Pancreas (tissue), 10 donors: ENCODE measurements around the gene TMEM208. TPM values are rescaled to one million over a fixed set of nuclear protein-coding genes. Genes with fewer than 3 reads are reported as not detected.

Source experiments
- ATAC-seq, 4 donors: fragments of 200-7000 bp; cut with Tn5 transposase; one replicate each; pipeline versions ENCODE4 v1.8.0 to v1.9.1; 2020; ENCODE audit warnings: mild to moderate bottlenecking in 4 of 4, moderate library complexity in 4 of 4
- DNase-seq, 6 donors: peaks; one replicate each; pipeline ENCODE4 v3.0.0-alpha.2; 2020
- FAIRE-seq: peaks from 2 replicates; lab custom pipeline; 2012; peaks lifted over from hg19 to GRCh38; lab: Jason Lieb, UNC
- H3K27ac ChIP-seq, 4 donors: fragments of 200-600 bp; sonication (generic); 1 replicate in 3 of 4; 2 replicates in 1 of 4; pipeline versions ENCODE4 v1.5.0 to v1.8.0; 2020
- H3K27me3 ChIP-seq, 4 donors: fragments of 200-600 bp; one replicate each; pipeline ENCODE4 v1.8.0; 2021
- H3K36me3 ChIP-seq, 3 donors: fragments of 200-600 bp; sonication (generic) in 1 of 3; one replicate each; pipeline versions ENCODE4 v1.5.0 to v1.8.0; 2020 to 2021
- H3K4me1 ChIP-seq, 3 donors: fragments of 200-600 bp; one replicate each; pipeline ENCODE4 v1.8.0; 2021
- H3K4me3 ChIP-seq, 4 donors: fragments of 200-600 bp; sonication (generic) in 2 of 4; one replicate each; pipeline versions ENCODE4 v1.5.0 to v1.8.0; 2020 to 2021
- H3K9me3 ChIP-seq, 4 donors: fragments of 200-600 bp; one replicate each; pipeline ENCODE4 v1.8.0; 2021
- CTCF ChIP-seq, 4 donors: fragments of 200-600 bp; sonication (generic) in 3 of 4; IDR thresholded peaks; one replicate each; pipeline versions ENCODE4 v1.5.0 to v1.8.0; 2021; ENCODE audit warnings: antibody characterized with exemption in 4 of 4
- WGBS, 2 donors: extraction: QIAGEN DNeasy Blood & Tissue Kit; methylation state at CpG; one replicate each; pipeline ENCODE4 v1.1.7; 2013; 5-methylcytosine and 5-hydroxymethylcytosine counted together
- intact Hi-C, 3 donors: fragments of 100-400 bp; cut with DNase I; formaldehyde crosslinking; loops; one replicate each; pipeline versions ENCODE4 v1.11.1 to v1.14.2; 2022
- polyA plus RNA-seq, 2 donors: library from polyadenylated mRNA; stranded (reverse); fragments of 200-250 nt; gene quantifications; one replicate each; pipeline ENCODE4 v1.2.3, GENCODE V29; 2013
- total RNA-seq, 6 donors: library from RNA; stranded (reverse); fragmentation: NEBNext Ultra II Directional in 4 of 6; extraction: Animal tissue kit (Norgen Biotek cat#: 25700) in 4 of 6; gene quantifications; one replicate each; pipeline versions ENCODE4 v1.2.1 to v1.2.4, GENCODE V29; 2021 to 2023
- donor health status: healthy with polysubstance abuse.
- donor health status: DM: no; HTN: no; CAD: no; lungs with moderate emphysema.
- donor health status: DM: no; HTN: no; CAD: no.
- donor health status: control.
- donor health status: control.
- donor health status: Bipolar disorder and iron deficiency.
- donor health status: DM: yes; HTN: yes; CAD: no.
- donor health status: DM: no; HTN: no; CAD: no.
- donor health status: DM: no; HTN: no; CAD: no.
- donor health status: DM: yes; HTN: yes; CAD: no.

The TMEM208 gene
- total and polyA plus RNA-seq, 8 donors, result 19.2 to 96.6 (median 26.6) TPM

GRCh38 chr16:67243481-67243880, 16.6 kb downstream of the TMEM208 start:
- DNase-seq (peak in 2 of 6 donors; percentile 24 to 27), FAIRE-seq (no peak), ATAC-seq (no peak)
- 84 to 89% methylated on average over 4 of the region's 4 CpGs for WGBS, 2 donors
- intact Hi-C loops, result no loop called here
- no peak for TF ChIP-seq CTCF (IDR thresholded peaks at IDR 0.05)
- no peaks in the 10 kb centered on the region for H3K27me3 ChIP-seq
- H3K4me3 ChIP-seq, result no peak overlapping the region
- peak overlapping the region in 2 of 4 donors; percentile 16 to 70 for H3K27ac ChIP-seq
- peaks cover 0 to 3% (median 0%) of the 10 kb centered on the region in 3 donors for H3K36me3 ChIP-seq
- no peaks in the 10 kb centered on the region for H3K9me3 ChIP-seq
- H3K4me1 ChIP-seq, result peaks cover 0 to 30% (median 10%) of the 10 kb centered on the region in 3 donors

- ATAC-seq (no peak), FAIRE-seq (no peak), DNase-seq (peak in 4 of 6 donors; percentile 38 to 65 (median 52))
- Histone ChIP-seq H3K4me1 (peaks cover 0 to 30% (median 11%) of the 10 kb centered on the region in 3 donors), H3K27ac (peak overlapping the region in 3 of 4 donors; percentile 16 to 82 (median 70)), H3K9me3 (no peaks in the 10 kb centered on the region), H3K27me3 (no peaks in the 10 kb centered on the region), H3K36me3 (no peaks in the 10 kb centered on the region), H3K4me3 (peak overlapping the region in 1 of 4 donors; percentile 1)
- TF ChIP-seq CTCF (IDR thresholded peaks at IDR 0.05), result no peak
- 55 to 76% methylated on average over 5 of the region's 5 CpGs for WGBS, 2 donors
- intact Hi-C loops, result no loop called here
Observed at GRCh38 chr16:67244387-67245185, 17.7 kb downstream of the TMEM208 start.

- FAIRE-seq (no peak), DNase-seq (peak in 1 of 6 donors; percentile 17), ATAC-seq (no peak)
- peak overlapping the region in 1 of 4 donors; percentile 97 for H3K4me3 ChIP-seq
- WGBS, 2 donors, result 82 to 88% methylated on average over 4 of the region's 4 CpGs
- TF ChIP-seq CTCF (IDR thresholded peaks at IDR 0.05), result no peak
- intact Hi-C loops, result no loop called here
- no peaks in the 10 kb centered on the region for H3K36me3 ChIP-seq
- no peaks in the 10 kb centered on the region for H3K27me3 ChIP-seq
- peaks cover 0 to 30% (median 11%) of the 10 kb centered on the region in 3 donors for H3K4me1 ChIP-seq
- no peaks in the 10 kb centered on the region for H3K9me3 ChIP-seq
- peak overlapping the region in 2 of 4 donors; percentile 82 to 90 for H3K27ac ChIP-seq
Observed at GRCh38 chr16:67245186-67245585, 18.3 kb downstream of the TMEM208 start.

GRCh38 chr16:67245674-67246080, 18.7 kb downstream of the TMEM208 start:
- intact Hi-C loops, result no loop called here
- H3K4me1 ChIP-seq, result peaks cover 0 to 27% (median 11%) of the 10 kb centered on the region in 3 donors

More at GRCh38 chr16:67245674-67246080, 18.7 kb downstream of the TMEM208 start:
- H3K27me3 ChIP-seq, result no peaks in the 10 kb centered on the region
- DNase-seq (no peak), ATAC-seq (no peak), FAIRE-seq (no peak)
- H3K9me3 ChIP-seq, result no peaks in the 10 kb centered on the region
- WGBS, 2 donors, result 13 to 14% methylated on average over 8 of the region's 8 CpGs
- H3K27ac ChIP-seq, result peak overlapping the region; percentile 82 to 90 (median 86)
- TF ChIP-seq CTCF (IDR thresholded peaks at IDR 0.05), result no peak
- no peaks in the 10 kb centered on the region for H3K36me3 ChIP-seq
- peak overlapping the region; percentile 47 to 97 (median 69) for H3K4me3 ChIP-seq
